Colonic mucosa (tissue), 4 donors: ENCODE measurements around the gene CACNG5. TPM values are rescaled to one million over a fixed set of nuclear protein-coding genes. Genes with fewer than 3 reads are reported as not detected.

Experiments
- DNase-seq: peaks from one replicate; pipeline ENCODE4 v3.0.0-alpha.2; 2020
- H3K27ac ChIP-seq: fragments of 200-600 bp; one replicate; pipeline ENCODE4 v1.8.0; 2021
- H3K27me3 ChIP-seq: fragments of 200-600 bp; one replicate; pipeline ENCODE4 v1.8.0; 2021
- H3K36me3 ChIP-seq: fragments of 200-600 bp; one replicate; pipeline ENCODE4 v1.8.0; 2021
- H3K4me1 ChIP-seq: fragments of 200-600 bp; one replicate; pipeline ENCODE4 v1.8.0; 2021; ENCODE audit warnings: mild to moderate bottlenecking
- H3K4me3 ChIP-seq: fragments of 200-600 bp; one replicate; pipeline ENCODE4 v1.8.0; 2021
- H3K9ac ChIP-seq, 2 donors: one replicate each; pipeline ENCODE4 v1.7.0; 2013; ENCODE audit warnings: control low read depth in 2 of 2, low read depth in 2 of 2, low read length in 2 of 2
- H3K9me3 ChIP-seq: fragments of 200-600 bp; one replicate; pipeline ENCODE4 v1.8.0; 2021
- intact Hi-C: fragments of 100-400 bp; cut with DNase I; formaldehyde crosslinking; loops from one replicate; pipeline ENCODE4 v1.14.1; 2022
- total RNA-seq, 2 donors: library from RNA; stranded (reverse); fragmentation: NEBNext Ultra II Directional in 1 of 2; extraction: Animal tissue kit (Norgen Biotek cat#: 25700) in 1 of 2; gene quantifications; one replicate each; pipeline ENCODE4 v1.2.1, GENCODE V29; 2021
- TF ChIP-seq, protein P1 (sequence below): fragments of 200-600 bp; IDR thresholded peaks from one replicate; pipeline ENCODE4 v1.8.0; 2022; ENCODE audit warnings: antibody characterized with exemption, mild to moderate bottlenecking
- donor health status: healthy.
- donor health status: DM: no; HTN: no; CAD: no.
- donor health status: DM: no; HTN: no; CAD: no.

The CACNG5 gene
- total RNA-seq, 2 donors from 2014 or later, result 0.19 TPM; not detected in 1

DNA sequence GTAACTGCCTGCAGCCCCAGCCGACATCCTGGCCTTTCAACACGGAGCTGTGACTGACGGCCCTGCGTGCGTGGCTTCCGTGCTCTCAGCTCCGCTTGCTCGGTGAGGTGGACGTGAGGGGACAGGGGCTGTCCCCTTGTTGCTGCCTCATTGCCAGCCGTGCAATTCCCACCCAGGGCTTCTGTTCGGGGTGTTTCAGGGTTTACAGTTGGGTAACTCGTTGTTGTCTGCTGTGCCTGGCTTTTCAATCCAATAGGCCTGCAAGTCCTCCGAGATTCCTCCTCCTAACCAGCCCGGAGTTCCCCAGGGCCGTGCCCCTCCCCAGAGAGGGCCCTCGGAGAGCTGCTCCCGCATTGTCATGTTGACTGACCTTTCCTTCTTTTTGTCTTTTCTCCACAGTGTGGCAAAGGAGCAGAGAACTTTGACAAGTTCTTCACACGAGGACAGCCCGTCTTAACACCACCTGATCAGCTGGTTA, 31.4 kb upstream of the CACNG5 start:
- Histone ChIP-seq H3K27me3 (no peaks in the 10 kb centered on the region), H3K36me3 (no peaks in the 10 kb centered on the region), H3K9ac (no peak overlapping the region), H3K4me3 (no peak overlapping the region), H3K9me3 (no peaks in the 10 kb centered on the region), H3K4me1 (no peaks in the 10 kb centered on the region), H3K27ac (no peak overlapping the region)
- TF ChIP-seq, protein P1, sequence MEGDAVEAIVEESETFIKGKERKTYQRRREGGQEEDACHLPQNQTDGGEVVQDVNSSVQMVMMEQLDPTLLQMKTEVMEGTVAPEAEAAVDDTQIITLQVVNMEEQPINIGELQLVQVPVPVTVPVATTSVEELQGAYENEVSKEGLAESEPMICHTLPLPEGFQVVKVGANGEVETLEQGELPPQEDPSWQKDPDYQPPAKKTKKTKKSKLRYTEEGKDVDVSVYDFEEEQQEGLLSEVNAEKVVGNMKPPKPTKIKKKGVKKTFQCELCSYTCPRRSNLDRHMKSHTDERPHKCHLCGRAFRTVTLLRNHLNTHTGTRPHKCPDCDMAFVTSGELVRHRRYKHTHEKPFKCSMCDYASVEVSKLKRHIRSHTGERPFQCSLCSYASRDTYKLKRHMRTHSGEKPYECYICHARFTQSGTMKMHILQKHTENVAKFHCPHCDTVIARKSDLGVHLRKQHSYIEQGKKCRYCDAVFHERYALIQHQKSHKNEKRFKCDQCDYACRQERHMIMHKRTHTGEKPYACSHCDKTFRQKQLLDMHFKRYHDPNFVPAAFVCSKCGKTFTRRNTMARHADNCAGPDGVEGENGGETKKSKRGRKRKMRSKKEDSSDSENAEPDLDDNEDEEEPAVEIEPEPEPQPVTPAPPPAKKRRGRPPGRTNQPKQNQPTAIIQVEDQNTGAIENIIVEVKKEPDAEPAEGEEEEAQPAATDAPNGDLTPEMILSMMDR, result no peak
- intact Hi-C loops, result no loop called here
- no peak for DNase-seq

DNA sequence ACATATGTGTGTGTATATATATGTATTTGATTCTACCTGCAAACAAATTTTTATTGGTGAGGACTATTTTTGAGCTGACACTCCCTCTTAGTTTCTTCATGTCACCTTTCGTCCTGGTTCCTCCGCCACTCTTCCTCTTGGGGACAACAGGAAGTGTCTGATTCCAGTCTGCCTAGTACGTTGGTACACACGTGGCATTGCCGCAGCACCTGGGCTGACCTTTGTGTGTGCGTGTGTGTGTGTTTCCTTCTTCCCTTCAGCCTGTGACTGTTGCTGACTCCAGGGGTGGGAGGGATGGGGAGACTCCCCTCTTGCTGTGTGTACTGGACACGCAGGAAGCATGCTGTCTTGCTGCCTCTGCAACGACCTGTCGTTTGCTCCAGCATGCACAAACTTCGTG, 29.4 kb upstream of the CACNG5 start:
- no peak overlapping the region for H3K27ac ChIP-seq
- no peak overlapping the region for H3K4me3 ChIP-seq
- H3K27me3 ChIP-seq, result no peaks in the 10 kb centered on the region
- intact Hi-C loops, result no loop called here
- no peak overlapping the region for H3K9ac ChIP-seq
- peak; percentile 27 for DNase-seq
- H3K36me3 ChIP-seq, result no peaks in the 10 kb centered on the region
- TF ChIP-seq, protein P1, result no peak
- H3K9me3 ChIP-seq, result no peaks in the 10 kb centered on the region
- no peaks in the 10 kb centered on the region for H3K4me1 ChIP-seq

GRCh38 chr17:66807182-66807581, 27.7 kb upstream of the CACNG5 start:
- intact Hi-C loops, result no loop called here
- no peaks in the 10 kb centered on the region for H3K4me1 ChIP-seq
- H3K9ac ChIP-seq, result no peak overlapping the region
- no peak overlapping the region for H3K4me3 ChIP-seq
- H3K27ac ChIP-seq, result no peak overlapping the region
- no peaks in the 10 kb centered on the region for H3K9me3 ChIP-seq
- DNase-seq, result no peak
- H3K36me3 ChIP-seq, result no peaks in the 10 kb centered on the region
- H3K27me3 ChIP-seq, result no peaks in the 10 kb centered on the region
- TF ChIP-seq, protein P1, result no peak

DNA sequence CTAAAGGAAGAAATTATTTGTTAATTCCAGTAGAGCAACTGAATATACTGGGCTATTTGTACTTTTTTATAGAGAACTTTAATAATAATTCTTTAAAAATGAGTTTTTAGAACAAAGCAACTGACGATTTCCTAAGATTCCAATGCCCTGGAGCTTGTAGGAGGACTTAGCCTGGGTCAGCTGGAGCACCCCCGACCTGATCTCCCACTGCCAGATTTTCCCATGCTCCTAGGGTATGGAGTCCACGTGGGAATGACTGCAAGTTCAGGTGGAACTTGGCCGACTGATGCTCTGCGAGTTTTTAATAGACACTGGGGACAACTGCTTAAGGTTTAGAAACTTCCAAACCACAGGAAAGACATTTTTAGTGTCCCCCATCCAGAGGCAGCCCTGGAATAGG, 25.5 kb upstream of the CACNG5 start:
- H3K36me3 ChIP-seq, result no peaks in the 10 kb centered on the region
- H3K27ac ChIP-seq, result no peak overlapping the region
- intact Hi-C loops, result no loop called here
- no peak overlapping the region for H3K4me3 ChIP-seq
- no peaks in the 10 kb centered on the region for H3K4me1 ChIP-seq
- H3K9ac ChIP-seq, result no peak overlapping the region
- no peaks in the 10 kb centered on the region for H3K27me3 ChIP-seq
- TF ChIP-seq, protein P1, result no peak
- no peaks in the 10 kb centered on the region for H3K9me3 ChIP-seq
- DNase-seq, result no peak

GRCh38 chr17:66810951-66811682, 23.8 kb upstream of the CACNG5 start:
- no peak for DNase-seq
- H3K9me3 ChIP-seq, result no peaks in the 10 kb centered on the region
- no peak overlapping the region for H3K4me3 ChIP-seq
- no peaks in the 10 kb centered on the region for H3K36me3 ChIP-seq
- TF ChIP-seq, protein P1, result no peak
- H3K27ac ChIP-seq, result no peak overlapping the region
- no peak overlapping the region for H3K9ac ChIP-seq
- no peaks in the 10 kb centered on the region for H3K27me3 ChIP-seq
- no peaks in the 10 kb centered on the region for H3K4me1 ChIP-seq
- intact Hi-C loops, result no loop called here
